HUES48 (cell line): ENCODE results near the gene F8.

Experiments
- H3K27ac ChIP-seq: one replicate; pipeline ENCODE4 v1.7.0; 2013; ENCODE audit warnings: low read depth, low read length, inconsistent platforms
- H3K27me3 ChIP-seq: 2 replicates; pipeline ENCODE4 v1.6.1; 2013; ENCODE audit warnings: mild to moderate bottlenecking, low read length; ENCODE audit not compliant: control insufficient read depth, insufficient read depth
- H3K36me3 ChIP-seq: 2 replicates; pipeline ENCODE4 v1.6.1; 2013; ENCODE audit warnings: low read length; ENCODE audit not compliant: control insufficient read depth, insufficient read depth
- H3K4me1 ChIP-seq: 2 replicates; pipeline ENCODE4 v1.6.1; 2013; ENCODE audit warnings: mild to moderate bottlenecking, low read length; ENCODE audit not compliant: control insufficient read depth, insufficient read depth
- H3K4me3 ChIP-seq: 2 replicates; pipeline ENCODE4 v1.5.1; 2013; ENCODE audit warnings: mild to moderate bottlenecking, low read depth, low read length
- H3K9ac ChIP-seq: 2 replicates; pipeline ENCODE4 v1.6.1; 2013; ENCODE audit warnings: mild to moderate bottlenecking, low read depth, low read length, moderate library complexity
- H3K9me3 ChIP-seq: 2 replicates; pipeline ENCODE4 v1.6.1; 2013; ENCODE audit warnings: low read length; ENCODE audit not compliant: control insufficient read depth, insufficient read depth

Gene F8

GRCh38 chrX:155056471-155056870, 33.9 kb upstream of the F8 start:
- H3K9ac ChIP-seq: no peak overlapping the region
- no peak overlapping the region for H3K27ac ChIP-seq
- no peaks in the 10 kb centered on the region for H3K27me3 ChIP-seq

GRCh38 chrX:155055494-155055893, 33.0 kb upstream of the F8 start:
- Histone ChIP-seq H3K4me3 (no peak overlapping the region), H3K9ac (no peak overlapping the region), H3K9me3 (peaks cover 42% of the 10 kb centered on the region), H3K36me3 (no peaks in the 10 kb centered on the region), H3K4me1 (0 out of 2 replicates have a peak, but pooled peaks cover 3% of the 10 kb centered on the region), H3K27ac (no peak overlapping the region), H3K27me3 (no peaks in the 10 kb centered on the region)

More at GRCh38 chrX:155056471-155056870, 33.9 kb upstream of the F8 start:
- Histone ChIP-seq H3K4me3 (no peak overlapping the region), H3K36me3 (no peaks in the 10 kb centered on the region), H3K4me1 (0 out of 2 replicates have a peak, but pooled peaks cover 3% of the 10 kb centered on the region), H3K9me3 (peaks cover 42% of the 10 kb centered on the region)

GRCh38 chrX:155054255-155054654, 31.7 kb upstream of the F8 start:
- no peaks in the 10 kb centered on the region for H3K27me3 ChIP-seq
- H3K4me3 ChIP-seq: no peak overlapping the region
- 0 out of 2 replicates have a peak, but pooled peaks cover 3% of the 10 kb centered on the region for H3K4me1 ChIP-seq
- H3K9me3 ChIP-seq: peaks cover 42% of the 10 kb centered on the region
- no peaks in the 10 kb centered on the region for H3K36me3 ChIP-seq
- H3K9ac ChIP-seq: no peak overlapping the region
- H3K27ac ChIP-seq: no peak overlapping the region

- no peak overlapping the region for H3K27ac ChIP-seq
- H3K27me3 ChIP-seq: no peaks in the 10 kb centered on the region
- H3K9me3 ChIP-seq: peaks cover 39% of the 10 kb centered on the region
- 0 out of 2 replicates have a peak, but pooled peaks cover 3% of the 10 kb centered on the region for H3K4me1 ChIP-seq
- H3K36me3 ChIP-seq: no peaks in the 10 kb centered on the region
- H3K9ac ChIP-seq: no peak overlapping the region
- H3K4me3 ChIP-seq: no peak overlapping the region
These were observed 31.1 kb upstream of the F8 start for GRCh38 chrX:155053656-155054055.

GRCh38 chrX:155052738-155053498, 30.4 kb upstream of the F8 start:
- H3K4me1 ChIP-seq: 0 out of 2 replicates have a peak, but pooled peaks cover 3% of the 10 kb centered on the region
- H3K9me3 ChIP-seq: peaks cover 38% of the 10 kb centered on the region
- no peak overlapping the region for H3K27ac ChIP-seq
- H3K36me3 ChIP-seq: no peaks in the 10 kb centered on the region
- no peaks in the 10 kb centered on the region for H3K27me3 ChIP-seq
- H3K4me3 ChIP-seq: no peak overlapping the region
- H3K9ac ChIP-seq: no peak overlapping the region

GRCh38 chrX:155048977-155049619, 26.6 kb upstream of the F8 start:
- Histone ChIP-seq H3K36me3 (no peaks in the 10 kb centered on the region), H3K4me1 (no peaks in the 10 kb centered on the region), H3K9ac (no peak overlapping the region), H3K9me3 (peaks cover 32% of the 10 kb centered on the region), H3K4me3 (no peak overlapping the region), H3K27ac (no peak overlapping the region), H3K27me3 (no peaks in the 10 kb centered on the region)

- Histone ChIP-seq H3K36me3 (no peaks in the 10 kb centered on the region), H3K4me3 (no peak overlapping the region), H3K9ac (no peak overlapping the region), H3K9me3 (peaks cover 34% of the 10 kb centered on the region), H3K4me1 (no peaks in the 10 kb centered on the region), H3K27me3 (no peaks in the 10 kb centered on the region), H3K27ac (no peak overlapping the region)
These were observed 24.4 kb upstream of the F8 start for GRCh38 chrX:155046811-155047528.

GRCh38 chrX:155046129-155046810, 23.7 kb upstream of the F8 start:
- H3K27ac ChIP-seq: no peak overlapping the region
- no peaks in the 10 kb centered on the region for H3K4me1 ChIP-seq
- no peaks in the 10 kb centered on the region for H3K27me3 ChIP-seq
- no peak overlapping the region for H3K4me3 ChIP-seq
- H3K36me3 ChIP-seq: no peaks in the 10 kb centered on the region
- peaks cover 28% of the 10 kb centered on the region for H3K9me3 ChIP-seq
- H3K9ac ChIP-seq: no peak overlapping the region

- peaks cover 6% of the 10 kb centered on the region; the same call in 1 of the 2 replicates for H3K36me3 ChIP-seq
- H3K27me3 ChIP-seq: no peaks in the 10 kb centered on the region
- H3K9me3 ChIP-seq: peaks cover 51% of the 10 kb centered on the region
- no peak overlapping the region for H3K4me3 ChIP-seq
- H3K27ac ChIP-seq: no peak overlapping the region
- no peak overlapping the region for H3K9ac ChIP-seq
- no peaks in the 10 kb centered on the region for H3K4me1 ChIP-seq
These were observed 13.2 kb upstream of the F8 start for GRCh38 chrX:155035688-155036087.

GRCh38 chrX:155031657-155032056, 9.1 kb upstream of the F8 start:
- no peak overlapping the region for H3K4me3 ChIP-seq

More at GRCh38 chrX:155031657-155032056, 9.1 kb upstream of the F8 start:
- H3K9ac ChIP-seq: no peak overlapping the region
- H3K27ac ChIP-seq: no peak overlapping the region
- H3K36me3 ChIP-seq: peaks cover 6% of the 10 kb centered on the region; the same call in 1 of the 2 replicates
- H3K9me3 ChIP-seq: peaks cover 39% of the 10 kb centered on the region
- peaks cover 7% of the 10 kb centered on the region; the same call in 1 of the 2 replicates for H3K4me1 ChIP-seq
- no peaks in the 10 kb centered on the region for H3K27me3 ChIP-seq
